Right lung (tissue), 5 donors: ENCODE measurements around the gene PDZK1. TPM values are rescaled to one million over a fixed set of nuclear protein-coding genes. Genes with fewer than 3 reads are reported as not detected.
"Not testable (repeated sequence)": the region's sequence is repeated elsewhere in the genome, so short reads cannot be mapped to it uniquely, and the experiment has no call there.

Experiments used
- DNase-seq, 2 donors: peaks; one replicate each; pipeline ENCODE4 v3.0.0-alpha.2; 2013
- polyA plus RNA-seq, 5 donors: library from polyadenylated mRNA; unstranded; fragments of 120-200 nt; gene quantifications; one replicate each; pipeline versions ENCODE4 v1.2.1 to v1.2.3, GENCODE V29; 2013; ENCODE audit warnings: inconsistent platforms in 1 of 5, low replicate concordance in 1 of 5; ENCODE audit not compliant: insufficient read length in 5 of 5, insufficient read depth in 1 of 5

PDZK1 gene
- polyA plus RNA-seq, 5 donors = 1.3 to 2.9 (median 2.5) TPM

- DNase-seq = no peak
These were observed 4.1 kb upstream of the PDZK1 start for GRCh38 chr1:145711213-145711651.

DNA sequence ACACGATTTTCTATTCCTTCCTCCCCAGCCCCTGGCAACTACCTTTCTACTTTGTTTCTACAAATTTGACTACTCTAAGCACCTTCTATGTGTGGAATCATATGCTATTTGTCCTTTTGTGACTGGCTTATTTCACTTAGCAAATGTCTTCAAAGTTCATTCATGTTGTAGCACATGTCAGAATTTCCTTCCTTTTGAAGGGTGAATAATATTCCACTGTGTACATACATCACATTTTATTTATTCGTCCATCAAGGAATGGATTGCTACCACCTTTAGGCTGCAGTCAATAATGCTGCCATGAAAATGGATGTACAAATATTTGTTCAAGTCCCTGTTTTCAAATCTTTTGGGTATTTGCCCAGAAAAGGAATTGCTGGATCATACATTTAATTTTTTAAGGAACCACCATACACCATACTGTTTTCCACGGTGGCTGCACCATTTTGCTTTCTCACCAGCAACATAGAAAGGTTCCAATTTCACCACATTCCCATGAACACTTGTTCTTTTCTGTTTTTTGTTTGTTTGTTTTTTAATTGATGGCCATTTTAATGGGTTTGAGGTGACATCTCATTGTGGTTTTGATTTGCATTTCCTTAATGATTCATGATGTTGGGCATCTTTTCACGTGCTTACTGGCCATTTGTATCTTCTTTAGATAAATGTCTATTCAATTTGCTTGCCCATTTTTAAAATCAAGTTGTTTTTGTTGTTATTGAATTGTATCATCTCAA lies 3.3 kb upstream of the PDZK1 start:
- no peak for DNase-seq

DNA sequence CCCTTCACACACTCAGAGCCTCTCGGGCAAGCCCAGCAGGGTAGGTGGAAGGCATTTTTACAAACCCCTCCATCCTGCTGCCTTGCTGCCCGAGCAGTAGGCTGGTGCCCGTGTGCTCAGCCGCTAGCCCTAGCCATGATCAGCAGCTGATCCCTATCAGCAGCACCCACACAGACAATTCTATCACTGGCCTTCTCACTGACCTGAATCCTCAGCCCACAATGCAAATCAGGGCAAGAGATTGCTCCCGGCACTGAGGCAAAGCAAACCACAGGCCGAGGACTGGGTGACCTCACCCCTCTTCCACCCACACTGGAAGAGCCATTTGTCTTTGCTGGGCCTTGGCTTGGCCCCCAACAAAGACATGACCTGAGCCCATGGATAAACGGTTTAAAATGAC lies 895 bp upstream of the PDZK1 start:
- DNase-seq = no peak

DNA sequence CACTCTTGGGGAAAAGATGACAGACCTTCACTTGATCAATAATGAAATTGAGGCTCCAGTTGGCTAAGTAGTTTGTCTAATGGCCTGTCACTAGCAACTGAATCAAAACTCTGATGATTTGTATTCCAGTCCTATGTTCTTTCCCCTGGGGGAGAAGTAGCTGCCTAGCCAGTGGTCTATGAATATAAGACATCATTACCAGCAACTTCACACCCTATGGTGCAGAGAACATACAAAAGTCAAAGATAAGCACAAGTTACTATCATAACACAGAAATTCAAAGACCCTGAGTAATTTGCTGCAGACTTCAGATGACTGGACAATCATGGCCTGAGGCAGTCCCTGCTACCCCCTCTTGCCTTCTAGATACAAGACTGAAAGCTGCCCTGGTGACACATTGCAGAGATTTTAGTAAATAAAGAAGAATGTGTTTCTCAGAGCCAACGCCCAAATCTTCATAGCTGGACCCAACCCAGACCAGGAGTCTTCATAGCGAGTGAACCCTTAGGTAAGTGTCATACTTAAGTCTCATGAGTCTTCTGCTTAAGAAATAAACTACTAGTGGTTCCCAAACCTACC lies 993 bp downstream of the PDZK1 start:
- DNase-seq = no peak

GRCh38 chr1:145705622-145706021 lies 1.5 kb downstream of the PDZK1 start:
- no peak for DNase-seq

GRCh38 chr1:145702826-145703225 lies 4.3 kb downstream of the PDZK1 start:
- no peak for DNase-seq

GRCh38 chr1:145702052-145702451 lies 5.1 kb downstream of the PDZK1 start:
- no peak for DNase-seq

- DNase-seq = no peak
These were observed 5.8 kb downstream of the PDZK1 start for GRCh38 chr1:145701306-145701862.

GRCh38 chr1:145696630-145696960 lies 10.6 kb downstream of the PDZK1 start:
- no peak for DNase-seq

DNA sequence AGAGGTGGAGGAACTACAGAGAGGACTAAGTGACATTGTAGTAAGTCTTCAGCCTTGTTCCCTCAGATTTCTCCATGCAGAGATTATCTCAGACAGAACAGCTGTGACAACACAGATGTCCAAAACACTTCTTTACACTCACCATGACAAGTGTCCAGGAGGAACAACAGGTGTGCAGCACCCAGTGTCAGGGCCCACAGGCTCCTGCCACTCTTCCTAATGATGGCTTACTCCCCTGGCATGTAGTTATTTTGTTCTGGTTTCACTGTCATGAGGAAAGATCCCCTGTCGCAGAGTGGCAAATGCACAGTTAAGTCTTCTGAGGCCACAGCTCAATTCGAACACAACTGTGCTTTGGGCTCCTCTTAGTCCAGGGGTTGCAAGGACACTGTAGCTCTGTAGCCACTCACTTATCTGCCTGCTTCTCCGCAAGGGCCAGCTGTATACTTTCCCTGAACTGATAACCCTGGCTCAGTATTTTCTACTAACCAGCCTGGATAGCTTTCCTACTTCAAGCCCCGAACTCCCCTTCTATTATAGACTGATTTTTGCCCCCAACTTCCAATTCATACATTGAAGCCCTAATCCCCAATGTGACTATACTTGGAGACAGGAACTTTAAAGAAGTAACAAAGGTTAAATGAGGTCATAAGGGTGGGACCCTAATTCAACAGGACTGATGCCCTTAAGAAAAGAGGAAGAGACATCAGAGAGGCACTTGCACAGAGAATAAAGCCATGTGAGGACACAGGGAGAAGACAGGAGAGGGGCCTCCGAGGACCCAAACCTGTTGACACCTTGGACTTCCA lies 11.1 kb downstream of the PDZK1 start:
- no peak for DNase-seq

DNA sequence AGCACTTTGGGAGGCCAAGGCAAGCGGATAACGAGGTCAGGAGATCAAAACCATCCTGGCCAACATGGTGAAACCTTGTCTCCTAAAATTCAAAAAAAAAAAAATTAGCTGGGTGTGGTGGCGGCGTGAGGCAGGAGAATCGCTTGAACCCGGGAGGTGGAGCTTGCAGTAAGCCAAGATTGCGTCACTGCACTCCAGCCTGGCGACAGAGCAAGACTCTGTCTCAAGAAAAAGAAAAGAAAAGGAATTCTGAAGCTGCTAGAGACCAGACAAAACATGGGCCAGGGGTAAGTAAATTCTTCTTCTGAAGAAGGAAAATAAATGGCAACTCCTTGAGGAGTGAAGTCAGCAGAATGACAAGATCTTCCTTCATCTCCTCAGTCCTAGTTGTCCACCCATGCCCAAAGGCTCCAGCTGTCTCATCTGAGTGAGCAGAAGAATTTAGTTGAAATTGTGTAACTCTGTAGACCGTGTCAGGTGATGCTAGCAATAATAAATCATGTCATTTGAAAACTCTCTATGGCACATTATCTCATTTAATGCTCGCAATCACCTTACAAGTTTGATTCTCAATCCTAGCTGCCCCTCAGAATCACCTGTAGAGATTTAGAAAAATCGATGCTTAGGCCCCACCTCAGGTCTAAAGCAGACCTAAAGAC lies 14.3 kb downstream of the PDZK1 start:
- no peak for DNase-seq

- DNase-seq = no peak
These were observed 16.3 kb downstream of the PDZK1 start for GRCh38 chr1:145690587-145691558.

- DNase-seq = no peak
These were observed 17.2 kb downstream of the PDZK1 start for GRCh38 chr1:145689922-145690321.

DNA sequence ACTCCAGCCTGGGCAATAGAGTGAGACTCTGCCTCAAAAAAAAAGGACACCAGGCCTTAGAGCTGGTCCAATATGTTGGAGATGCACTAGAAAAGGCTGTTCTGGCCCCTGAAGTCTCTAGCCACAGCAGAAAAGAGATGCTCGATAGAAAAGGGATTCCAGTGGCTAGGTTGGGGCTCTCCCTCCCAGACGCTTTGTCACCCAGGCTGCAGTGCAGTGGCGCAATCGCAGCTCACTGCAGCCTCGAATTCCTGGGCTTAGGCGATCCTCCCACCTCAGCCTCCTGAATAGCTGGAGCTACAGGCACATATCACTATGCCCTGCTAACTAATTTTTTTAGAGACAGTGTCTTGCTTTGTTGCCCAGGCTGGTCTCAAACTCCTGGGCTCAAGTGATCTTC lies 18.2 kb downstream of the PDZK1 start:
- no peak for DNase-seq

DNA sequence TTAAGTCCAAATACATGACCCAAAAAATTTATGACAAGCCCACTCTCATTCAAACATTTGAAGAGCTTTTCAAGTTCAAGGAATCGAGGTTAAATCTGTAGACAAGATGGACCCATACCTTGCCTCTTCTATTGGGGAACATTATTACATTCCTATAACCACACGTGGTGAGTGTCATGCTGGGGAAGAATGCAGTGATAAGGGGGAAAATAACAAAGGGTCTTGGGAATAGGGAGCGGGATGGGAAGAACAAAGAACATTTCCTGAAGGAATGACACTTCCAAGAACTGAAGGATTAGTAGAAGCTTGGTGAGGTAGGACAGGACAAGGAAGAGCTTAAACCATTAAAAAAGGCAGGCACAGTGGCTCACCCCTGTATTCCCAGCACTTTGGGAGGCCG lies 18.8 kb downstream of the PDZK1 start:
- DNase-seq = no peak

- DNase-seq = not testable (repeated sequence)
These were observed 21.1 kb downstream of the PDZK1 start for GRCh38 chr1:145686078-145686477.

DNA sequence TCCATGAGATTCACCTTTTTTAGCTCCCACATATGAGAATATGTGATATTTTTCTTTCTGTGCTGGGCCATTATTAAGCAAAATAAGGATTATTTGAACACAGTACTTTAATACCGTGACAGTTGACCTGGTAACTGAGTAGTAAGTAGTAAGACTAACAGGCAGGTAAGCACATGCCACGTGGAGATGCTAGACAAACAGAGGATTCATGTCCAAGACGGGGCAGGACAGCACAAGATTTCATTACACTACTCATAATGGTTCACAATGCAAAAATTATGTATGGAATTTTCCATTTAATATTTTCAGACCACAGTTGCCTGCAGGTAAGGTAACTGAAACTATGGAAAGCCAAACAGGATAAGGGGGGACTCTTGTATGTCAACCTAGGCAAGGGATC lies 22.3 kb downstream of the PDZK1 start:
- DNase-seq = not testable (repeated sequence)

DNA sequence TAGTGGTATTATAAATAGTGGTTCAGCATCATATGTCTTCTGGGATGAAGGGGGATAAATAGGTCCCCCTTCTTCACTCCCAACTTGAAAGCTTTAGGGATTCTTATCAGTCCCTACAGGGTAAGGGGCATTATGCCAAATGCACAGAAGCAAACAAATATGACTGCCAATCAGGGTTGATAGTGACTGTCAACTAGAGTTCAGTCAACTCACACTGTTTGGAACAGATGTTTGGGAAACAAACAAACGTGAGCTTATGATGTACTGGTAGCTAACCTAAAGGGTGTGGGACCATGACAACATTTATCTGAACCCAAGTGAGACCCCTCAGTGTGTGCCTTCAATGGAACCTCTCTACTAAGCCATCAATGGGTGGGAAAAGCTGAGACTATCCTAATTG lies 34.0 kb downstream of the PDZK1 start:
- not testable (repeated sequence) for DNase-seq

- not testable (repeated sequence) for DNase-seq
These were observed 36.0 kb downstream of the PDZK1 start for GRCh38 chr1:145670995-145671745.

- DNase-seq = not testable (repeated sequence)
These were observed 42.2 kb downstream of the PDZK1 start for GRCh38 chr1:145665015-145665414.
